Suppressor macrophage treated with lipopolysaccharide for 4 hours (primary cell): ENCODE measurements around the gene DLX5.

ENCODE experiments used
- DNase-seq: peaks from one replicate; pipeline ENCODE4 v3.0.0-alpha.2; 2020

Gene DLX5

GRCh38 chr7:97004247-97005182 is 20.1 kb downstream of the DLX5 start:
- DNase-seq = no peak

GRCh38 chr7:97003262-97004246 is 21.1 kb downstream of the DLX5 start:
- DNase-seq = no peak

- no peak for DNase-seq
Measured at GRCh38 chr7:97002555-97003261, 21.9 kb downstream of the DLX5 start.

GRCh38 chr7:97001656-97002554 is 22.7 kb downstream of the DLX5 start:
- no peak for DNase-seq

GRCh38 chr7:97001221-97001620 is 23.4 kb downstream of the DLX5 start:
- DNase-seq = no peak

GRCh38 chr7:96998744-96999143 is 25.9 kb downstream of the DLX5 start:
- no peak for DNase-seq

- no peak for DNase-seq
Measured at GRCh38 chr7:96998333-96998732, 26.3 kb downstream of the DLX5 start.

GRCh38 chr7:96997512-96998032 is 27.1 kb downstream of the DLX5 start:
- DNase-seq = no peak

- no peak for DNase-seq
Measured at GRCh38 chr7:96996958-96997511, 27.6 kb downstream of the DLX5 start.

GRCh38 chr7:96996111-96996957 is 28.3 kb downstream of the DLX5 start:
- DNase-seq = no peak

GRCh38 chr7:96995406-96996110 is 29.1 kb downstream of the DLX5 start:
- DNase-seq = no peak

- DNase-seq = no peak
Measured at GRCh38 chr7:96993980-96994379, 30.7 kb downstream of the DLX5 start.

GRCh38 chr7:96993094-96993865 is 31.4 kb downstream of the DLX5 start:
- DNase-seq = no peak

GRCh38 chr7:96992192-96993005 is 32.2 kb downstream of the DLX5 start:
- DNase-seq = no peak

- no peak for DNase-seq
Measured at GRCh38 chr7:96991546-96992191, 33.0 kb downstream of the DLX5 start.

- no peak for DNase-seq
Measured at GRCh38 chr7:96989859-96990317, 34.7 kb downstream of the DLX5 start.

- no peak for DNase-seq
Measured at GRCh38 chr7:96989241-96989858, 35.3 kb downstream of the DLX5 start.
